ENCODE data around the gene MOXD1.

DNA sequence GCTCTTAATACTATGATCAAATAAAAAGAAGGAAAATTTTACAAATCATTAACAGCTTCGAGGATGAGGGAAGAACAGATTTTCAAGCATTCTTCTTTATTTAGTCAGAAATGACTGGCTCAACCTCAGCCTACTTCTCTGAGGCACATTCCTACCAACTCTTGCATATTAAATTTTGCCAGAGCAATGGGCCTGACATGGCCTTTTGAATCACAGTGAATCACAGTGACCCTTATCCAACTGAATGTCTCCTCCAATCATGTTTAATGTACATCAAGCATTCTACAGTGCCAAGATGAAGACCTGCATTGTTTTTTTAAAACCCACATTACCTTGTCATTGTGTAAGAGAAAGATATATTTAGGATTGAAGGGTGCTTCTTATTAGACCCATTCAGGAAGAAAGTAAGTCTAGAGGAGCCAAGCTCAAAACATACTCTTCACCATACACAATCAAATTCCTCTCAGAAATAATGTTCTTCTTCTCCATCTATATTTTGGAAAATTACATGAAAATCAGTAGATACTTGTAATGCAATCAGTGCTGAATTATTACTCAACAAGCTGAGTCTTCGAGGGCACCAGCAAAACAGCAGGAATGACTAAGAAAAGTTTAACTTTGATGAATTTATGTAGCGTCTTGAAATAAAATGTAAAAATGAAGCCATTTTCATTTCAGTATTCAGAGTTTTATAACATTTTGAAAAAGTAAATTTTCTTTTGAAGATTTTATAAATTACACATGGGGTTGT lies 44.1 kb upstream of the MOXD1 start:
- TF ChIP-seq, protein P1, sequence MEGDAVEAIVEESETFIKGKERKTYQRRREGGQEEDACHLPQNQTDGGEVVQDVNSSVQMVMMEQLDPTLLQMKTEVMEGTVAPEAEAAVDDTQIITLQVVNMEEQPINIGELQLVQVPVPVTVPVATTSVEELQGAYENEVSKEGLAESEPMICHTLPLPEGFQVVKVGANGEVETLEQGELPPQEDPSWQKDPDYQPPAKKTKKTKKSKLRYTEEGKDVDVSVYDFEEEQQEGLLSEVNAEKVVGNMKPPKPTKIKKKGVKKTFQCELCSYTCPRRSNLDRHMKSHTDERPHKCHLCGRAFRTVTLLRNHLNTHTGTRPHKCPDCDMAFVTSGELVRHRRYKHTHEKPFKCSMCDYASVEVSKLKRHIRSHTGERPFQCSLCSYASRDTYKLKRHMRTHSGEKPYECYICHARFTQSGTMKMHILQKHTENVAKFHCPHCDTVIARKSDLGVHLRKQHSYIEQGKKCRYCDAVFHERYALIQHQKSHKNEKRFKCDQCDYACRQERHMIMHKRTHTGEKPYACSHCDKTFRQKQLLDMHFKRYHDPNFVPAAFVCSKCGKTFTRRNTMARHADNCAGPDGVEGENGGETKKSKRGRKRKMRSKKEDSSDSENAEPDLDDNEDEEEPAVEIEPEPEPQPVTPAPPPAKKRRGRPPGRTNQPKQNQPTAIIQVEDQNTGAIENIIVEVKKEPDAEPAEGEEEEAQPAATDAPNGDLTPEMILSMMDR (IDR thresholded peaks at IDR 0.05; ENCODE audit: low read length): no peak
- TF ChIP-seq EZH2 (IDR thresholded peaks at IDR 0.05; ENCODE audit: borderline replicate concordance, low read length): no peak

Data from OCI-LY1 (cell line).